Subcutaneous adipose tissue (tissue), 4 donors: ENCODE measurements around the gene ZNF516. TPM values are rescaled to one million over a fixed set of nuclear protein-coding genes. Genes with fewer than 3 reads are reported as not detected.

Experiments
- total RNA-seq, 4 donors: library from RNA; depleted of rRNA; stranded (reverse); fragments of >200 nt; gene quantifications; one replicate each; pipeline ENCODE4 v1.1.0, GENCODE V29; 2016
- TF ChIP-seq, protein P1 (sequence below): fragments of 450-650 bp; IDR thresholded peaks from one replicate; pipeline ENCODE4 v1.5.1; 2016; ENCODE audit warnings: low read depth, mild to moderate bottlenecking, control low read depth, antibody characterized with exemption, moderate library complexity

The ZNF516 gene
- total RNA-seq, 4 donors from 2014 or later = 15.4 to 22.3 (median 17.5) TPM

DNA sequence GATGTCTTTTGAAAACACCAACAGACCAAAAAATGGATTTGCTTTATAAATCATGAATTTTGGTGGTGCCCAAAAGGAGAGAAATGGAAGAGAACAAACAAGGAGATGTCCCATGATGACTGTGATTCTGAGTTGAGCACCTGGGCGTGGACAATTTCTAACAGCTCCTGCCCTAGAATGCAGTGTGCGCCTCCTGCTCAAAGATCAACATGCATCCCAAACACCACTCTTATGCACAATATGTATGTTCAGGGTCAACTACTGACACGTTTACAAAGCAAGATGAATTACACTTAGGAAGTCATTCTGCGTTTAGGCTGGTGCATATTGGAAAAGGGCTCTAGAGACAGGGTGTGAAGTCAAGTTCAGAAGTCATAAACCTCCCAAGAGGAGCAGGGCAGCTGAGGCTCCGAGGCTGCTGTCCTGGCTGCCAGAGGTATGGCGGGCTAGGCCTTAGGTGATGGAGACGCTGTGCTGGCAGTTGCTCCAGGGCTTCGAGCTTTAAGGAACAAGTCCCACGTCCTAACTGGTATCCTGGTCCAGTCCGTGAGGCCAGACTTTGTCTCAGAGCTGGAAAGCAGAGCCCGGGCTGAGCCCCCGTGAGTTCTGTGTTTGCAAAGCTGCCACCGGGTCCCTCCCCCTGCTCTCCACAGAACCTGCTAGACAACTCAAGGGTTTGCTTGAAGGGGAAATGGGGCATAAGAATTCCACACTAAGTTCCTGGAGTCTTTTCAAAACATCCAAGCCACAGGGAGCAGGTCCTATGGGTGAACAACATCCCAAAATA, 74.0 kb downstream of the ZNF516 start:
- TF ChIP-seq, protein P1, sequence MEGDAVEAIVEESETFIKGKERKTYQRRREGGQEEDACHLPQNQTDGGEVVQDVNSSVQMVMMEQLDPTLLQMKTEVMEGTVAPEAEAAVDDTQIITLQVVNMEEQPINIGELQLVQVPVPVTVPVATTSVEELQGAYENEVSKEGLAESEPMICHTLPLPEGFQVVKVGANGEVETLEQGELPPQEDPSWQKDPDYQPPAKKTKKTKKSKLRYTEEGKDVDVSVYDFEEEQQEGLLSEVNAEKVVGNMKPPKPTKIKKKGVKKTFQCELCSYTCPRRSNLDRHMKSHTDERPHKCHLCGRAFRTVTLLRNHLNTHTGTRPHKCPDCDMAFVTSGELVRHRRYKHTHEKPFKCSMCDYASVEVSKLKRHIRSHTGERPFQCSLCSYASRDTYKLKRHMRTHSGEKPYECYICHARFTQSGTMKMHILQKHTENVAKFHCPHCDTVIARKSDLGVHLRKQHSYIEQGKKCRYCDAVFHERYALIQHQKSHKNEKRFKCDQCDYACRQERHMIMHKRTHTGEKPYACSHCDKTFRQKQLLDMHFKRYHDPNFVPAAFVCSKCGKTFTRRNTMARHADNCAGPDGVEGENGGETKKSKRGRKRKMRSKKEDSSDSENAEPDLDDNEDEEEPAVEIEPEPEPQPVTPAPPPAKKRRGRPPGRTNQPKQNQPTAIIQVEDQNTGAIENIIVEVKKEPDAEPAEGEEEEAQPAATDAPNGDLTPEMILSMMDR = no peak

DNA sequence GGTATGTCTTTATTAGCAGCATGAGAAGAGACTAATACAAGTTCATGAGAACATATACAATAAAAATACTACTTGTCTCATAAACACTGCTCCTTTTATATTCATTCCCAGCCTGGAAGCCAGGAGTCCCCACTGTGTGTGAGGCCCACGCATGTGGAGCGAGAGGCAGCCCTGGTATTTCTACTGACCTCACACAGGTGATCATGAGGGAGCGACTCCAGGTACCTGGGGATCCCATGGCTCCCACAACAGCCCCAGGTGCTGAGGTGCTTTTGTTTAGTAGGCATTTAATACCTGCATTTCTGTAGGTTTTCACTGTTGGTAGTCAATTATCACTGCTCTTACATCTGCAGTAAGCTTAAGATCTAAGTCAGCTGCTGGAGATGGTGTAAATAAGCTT, 75.2 kb downstream of the ZNF516 start:
- TF ChIP-seq, protein P1 = no peak

DNA sequence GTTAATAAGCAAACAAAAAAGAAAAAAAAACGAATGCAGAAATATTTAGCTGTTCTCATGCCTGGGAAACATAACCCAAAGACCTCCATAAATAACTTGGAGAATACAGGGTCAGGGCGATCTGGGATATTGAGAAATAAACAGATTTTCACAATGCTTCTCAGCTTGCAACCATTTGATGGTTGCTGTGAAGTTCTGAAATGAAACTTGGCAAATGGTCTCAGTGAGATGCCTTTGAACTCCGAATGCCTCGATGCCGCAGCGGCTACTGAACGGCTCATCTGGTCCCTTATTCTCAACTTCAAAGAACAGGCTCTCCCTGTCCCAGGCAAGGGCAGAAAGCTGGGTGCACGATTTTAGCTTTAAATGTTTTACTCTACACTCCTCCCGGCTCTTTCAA, 78.1 kb downstream of the ZNF516 start:
- TF ChIP-seq, protein P1 = no peak

DNA sequence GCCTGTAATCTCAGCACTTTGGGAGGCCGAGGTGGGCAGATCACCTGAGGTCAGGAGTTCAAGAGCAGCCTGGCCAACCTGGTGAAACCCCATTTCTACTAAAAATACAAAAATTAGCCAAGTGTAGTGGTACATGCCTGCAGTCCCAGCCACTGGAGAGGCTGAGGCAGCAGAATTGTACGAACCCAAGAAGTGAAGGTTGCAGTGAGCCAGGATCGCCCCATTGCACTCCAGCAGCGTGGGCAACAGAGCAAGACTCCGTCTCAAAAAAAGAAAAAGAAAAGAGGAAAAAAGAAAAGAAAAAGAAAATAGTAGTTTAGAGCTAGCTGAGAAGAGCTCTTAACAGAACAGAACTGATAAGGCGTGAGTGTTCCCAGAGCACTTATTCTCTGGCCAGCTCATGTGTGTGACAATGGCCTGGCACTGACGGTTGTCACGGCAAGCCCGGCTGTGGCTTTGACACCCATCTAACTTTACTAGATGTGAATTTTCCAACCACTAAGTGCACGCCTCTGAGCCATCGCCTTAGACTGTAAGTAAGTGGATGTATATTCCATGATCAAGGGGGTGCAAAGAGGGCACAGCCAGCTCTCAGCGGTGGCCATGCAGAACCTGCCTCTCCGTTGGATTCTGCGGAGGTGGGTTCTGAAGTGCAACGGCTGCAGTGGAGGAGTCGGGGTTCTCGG, 80.0 kb downstream of the ZNF516 start:
- TF ChIP-seq, protein P1 = no peak

DNA sequence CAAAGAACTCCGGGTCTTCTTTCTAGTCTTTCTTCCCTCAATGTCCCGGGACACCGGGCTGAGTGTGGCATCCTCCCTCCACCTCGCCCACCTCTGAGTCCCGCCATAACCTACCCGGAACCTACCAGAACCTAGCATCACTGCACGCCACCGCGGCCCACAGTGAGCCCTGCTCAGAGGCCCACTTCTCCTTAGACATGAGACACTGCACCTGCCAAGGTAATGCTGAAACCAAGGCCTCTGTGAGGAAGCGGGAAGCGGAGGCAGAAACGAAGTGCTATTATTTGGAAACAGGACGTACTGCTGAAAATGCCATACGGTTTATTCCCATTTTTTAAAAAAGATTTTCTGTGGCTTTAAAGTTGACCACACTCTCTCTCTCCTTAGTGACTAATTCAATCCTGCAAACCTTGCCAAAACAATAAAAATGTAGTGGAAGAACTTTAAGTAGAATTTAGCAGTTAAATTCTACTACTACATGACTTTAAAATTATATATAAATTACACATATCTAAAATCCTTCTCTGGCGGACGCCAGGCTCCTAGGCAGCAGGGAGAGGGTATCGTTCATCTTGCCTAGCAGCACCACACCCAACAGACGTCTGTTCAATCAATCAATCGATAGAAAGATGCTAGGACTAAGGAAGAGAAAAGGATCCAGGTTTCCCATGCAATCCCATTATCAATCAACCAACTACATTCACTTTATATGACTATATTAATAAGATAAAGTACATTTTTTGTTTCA, 82.0 kb downstream of the ZNF516 start:
- TF ChIP-seq, protein P1 = no peak

DNA sequence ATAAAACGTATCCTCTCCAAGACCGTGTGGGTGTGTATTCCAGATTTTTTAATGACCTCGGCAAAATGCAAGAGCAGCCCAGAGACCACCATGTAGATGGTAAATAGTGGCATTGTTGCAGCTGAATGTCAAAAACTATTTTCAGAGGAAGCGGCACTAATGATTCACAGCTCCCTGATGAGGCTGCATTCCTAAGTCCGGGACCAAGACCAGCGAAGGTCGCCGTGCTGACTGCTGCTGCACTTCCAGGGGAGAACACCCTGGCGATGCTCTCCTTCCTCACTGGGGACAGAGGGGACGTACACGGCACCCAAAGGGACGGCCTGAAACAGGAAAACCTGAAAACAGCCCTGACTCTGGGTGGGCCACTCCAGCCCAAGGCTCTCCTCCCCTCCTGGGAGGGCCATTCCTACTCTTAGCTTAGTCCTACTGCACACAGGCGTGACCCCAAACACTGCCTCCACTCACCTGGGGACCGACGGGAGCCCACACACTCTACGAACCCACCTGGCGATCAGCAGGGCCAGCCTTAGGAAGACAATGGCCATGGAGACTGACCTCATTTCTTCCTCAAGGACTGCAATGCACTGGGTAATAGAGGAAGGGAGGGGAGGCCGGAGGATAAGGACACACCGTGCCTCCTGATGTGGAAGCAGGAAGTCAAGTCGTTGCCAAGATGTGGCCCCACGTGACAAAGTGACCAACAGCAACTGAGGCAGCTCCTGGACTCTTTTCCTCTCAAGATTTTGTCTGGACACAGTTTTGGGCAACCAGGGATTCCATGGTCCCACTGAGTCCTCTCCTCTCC, 82.8 kb downstream of the ZNF516 start:
- TF ChIP-seq, protein P1 = no peak
